ENCODE data around the gene TULP4.
"Not testable (repeated sequence)": the region's sequence is repeated elsewhere in the genome, so short reads cannot be mapped to it uniquely, and the experiment has no call there.

TULP4 gene

DNA sequence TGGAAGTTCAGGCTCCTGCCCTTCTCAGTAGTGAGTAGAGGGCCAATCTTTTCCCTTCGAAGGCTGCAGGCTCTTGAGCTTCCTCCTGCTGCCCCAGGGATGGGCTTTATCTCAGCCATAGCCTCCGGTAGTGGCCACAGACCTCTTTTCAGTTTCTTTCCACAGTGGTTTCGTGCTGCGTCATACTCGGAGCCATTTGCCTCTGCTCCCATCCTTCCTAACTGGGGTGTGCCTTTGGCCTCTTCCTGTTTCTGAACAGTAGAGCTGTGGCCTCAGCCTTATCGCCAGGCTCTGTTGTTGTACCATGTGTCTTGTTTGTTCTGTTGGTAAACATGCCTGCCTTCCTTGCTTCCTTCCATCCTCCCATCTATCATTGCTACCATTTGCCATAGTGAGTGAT lies 54.1 kb downstream of the TULP4 start:
- DNase-seq: no peak

DNA sequence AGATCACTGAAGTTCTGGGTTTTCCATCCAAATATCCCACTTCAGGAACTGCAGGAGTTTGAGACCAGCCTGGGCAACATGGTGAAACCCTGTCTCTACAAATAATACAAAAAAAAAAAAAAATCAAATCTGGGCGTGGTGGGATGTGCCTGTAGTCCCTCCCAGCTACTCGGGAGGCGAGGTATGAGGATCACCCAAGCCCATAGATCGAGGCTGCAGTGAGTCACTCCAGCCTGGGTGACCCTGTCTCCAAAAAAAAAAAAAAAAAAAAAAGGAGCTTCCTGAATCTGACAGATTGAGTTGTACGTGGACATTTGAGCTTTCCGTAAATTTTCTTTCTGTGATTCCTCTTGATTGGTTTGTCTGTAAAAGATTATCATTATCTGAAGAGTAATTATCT lies 55.6 kb downstream of the TULP4 start:
- DNase-seq: no peak

DNA sequence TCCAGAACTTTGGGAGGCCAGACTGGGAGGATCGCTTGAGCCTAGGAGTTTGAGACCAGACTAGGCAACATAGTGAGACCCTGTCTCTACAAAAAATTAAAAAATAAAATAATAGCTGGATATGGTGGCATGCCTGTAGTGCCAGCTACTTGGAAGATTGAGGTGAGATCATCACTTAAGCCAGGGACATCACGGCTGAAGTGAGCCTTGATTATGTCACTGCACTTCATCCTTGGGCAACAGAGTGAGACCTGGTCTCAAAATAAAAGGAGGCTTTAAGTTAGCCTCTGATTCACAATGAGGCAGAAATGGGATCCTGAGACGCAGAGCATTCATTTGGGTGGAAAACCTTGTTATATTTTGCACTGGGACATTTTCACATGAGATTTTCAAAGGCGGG lies 57.0 kb downstream of the TULP4 start:
- no peak for DNase-seq

DNA sequence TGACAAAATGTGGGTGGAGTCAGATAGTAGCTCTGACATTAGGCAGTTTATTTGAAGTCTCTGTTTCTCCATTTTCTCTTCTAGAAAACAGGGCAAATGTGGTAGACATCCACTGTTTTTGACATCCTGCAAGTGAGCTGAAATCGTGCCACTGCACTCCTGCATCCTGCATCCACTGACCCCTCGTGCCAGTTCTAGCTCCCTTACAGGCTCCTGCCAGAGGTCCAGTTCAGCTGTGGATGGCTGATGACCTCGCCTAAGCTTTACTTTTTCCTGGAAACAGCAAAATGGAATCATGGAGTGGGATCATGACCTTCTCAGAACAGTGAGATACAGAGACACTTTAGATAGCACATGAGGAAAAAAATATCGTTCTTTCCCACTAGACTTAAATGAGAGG lies 58.5 kb downstream of the TULP4 start:
- DNase-seq: no peak

GRCh38 chr6:158371261-158371660 lies 59.0 kb downstream of the TULP4 start:
- no peak for DNase-seq

DNA sequence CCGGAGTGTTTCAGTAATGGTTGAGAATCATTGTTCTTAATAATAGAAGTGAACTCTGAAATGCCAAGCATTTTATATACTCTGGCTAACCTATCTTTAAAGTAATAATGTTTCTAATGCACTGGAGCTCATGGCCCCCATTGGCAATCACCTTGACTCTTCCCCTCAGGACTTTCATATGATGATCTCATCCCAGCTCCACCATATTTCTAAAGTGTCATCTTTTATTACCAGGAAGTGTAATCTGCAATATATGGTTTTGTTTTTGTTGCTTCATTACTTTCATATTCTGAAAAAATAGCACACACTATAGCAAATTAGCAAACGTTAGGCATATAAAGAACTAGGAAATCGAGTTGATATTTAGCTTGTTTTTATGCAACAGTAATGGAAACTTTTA lies 60.3 kb downstream of the TULP4 start:
- no peak for DNase-seq

DNA sequence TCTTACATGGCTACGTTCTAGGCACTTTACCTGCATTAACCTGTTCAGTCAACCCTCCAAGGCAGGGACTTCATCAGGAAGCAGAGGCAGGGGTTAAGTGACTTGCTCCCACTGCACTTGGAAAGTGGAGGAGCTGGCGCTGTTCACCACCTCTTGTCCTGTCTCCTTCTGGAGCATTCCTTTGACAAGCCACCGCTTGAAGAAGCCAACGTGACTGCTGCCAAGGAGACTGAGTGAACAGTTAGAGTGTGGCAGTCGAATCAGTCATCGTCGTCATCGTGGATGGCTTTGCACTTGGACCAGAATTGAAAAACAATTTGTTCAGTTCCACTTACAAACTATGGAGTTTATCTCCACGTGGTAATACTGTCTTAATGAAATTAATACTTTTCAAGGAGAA lies 60.9 kb downstream of the TULP4 start:
- no peak for DNase-seq

GRCh38 chr6:158374020-158374419 lies 61.8 kb downstream of the TULP4 start:
- DNase-seq: no peak

GRCh38 chr6:158376631-158377081 lies 64.4 kb downstream of the TULP4 start:
- DNase-seq: no peak

DNA sequence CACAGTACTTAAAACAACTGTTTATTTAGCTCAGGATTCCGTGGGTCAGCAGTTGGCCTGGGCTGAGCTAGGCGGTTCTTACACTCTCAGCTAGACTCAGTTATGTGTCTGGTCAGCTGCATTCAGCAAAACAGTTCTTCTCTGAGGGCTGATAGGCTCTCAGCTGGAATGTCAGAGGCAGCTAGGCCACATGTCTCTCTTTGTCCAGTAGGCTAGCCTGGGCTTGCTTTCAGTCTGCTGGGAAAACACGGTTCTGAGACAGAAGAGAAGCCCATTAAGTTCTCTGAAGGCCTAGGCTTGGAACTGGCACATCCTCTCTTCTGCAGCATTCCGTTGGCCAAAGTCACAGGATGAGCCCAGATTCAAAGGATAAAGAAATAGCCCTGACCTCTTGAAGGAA lies 65.6 kb downstream of the TULP4 start:
- DNase-seq: no peak

GRCh38 chr6:158379336-158379735 lies 67.1 kb downstream of the TULP4 start:
- DNase-seq: no peak

DNA sequence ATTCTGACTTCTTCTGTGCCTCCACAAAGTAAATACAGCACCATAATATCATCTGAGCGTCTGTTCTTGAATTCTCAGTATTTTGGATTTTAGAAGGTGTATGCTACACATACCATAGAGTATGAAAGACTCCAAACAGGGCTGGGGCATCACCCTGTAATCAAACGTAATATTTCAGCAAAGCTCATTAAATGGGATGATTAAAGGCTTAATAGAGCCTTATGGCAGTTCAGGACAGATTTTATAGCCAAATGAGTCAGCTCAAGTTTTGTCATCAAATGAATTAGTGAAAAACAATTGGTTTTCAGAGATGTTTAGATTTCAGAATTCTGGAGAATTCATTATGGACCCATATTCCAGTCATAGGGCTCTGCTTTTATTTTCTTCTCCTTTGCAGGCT lies 68.9 kb downstream of the TULP4 start:
- no peak for DNase-seq

- no peak for DNase-seq
These were observed 70.2 kb downstream of the TULP4 start for GRCh38 chr6:158382491-158382890.

GRCh38 chr6:158383057-158383456 lies 70.8 kb downstream of the TULP4 start:
- DNase-seq: no peak

DNA sequence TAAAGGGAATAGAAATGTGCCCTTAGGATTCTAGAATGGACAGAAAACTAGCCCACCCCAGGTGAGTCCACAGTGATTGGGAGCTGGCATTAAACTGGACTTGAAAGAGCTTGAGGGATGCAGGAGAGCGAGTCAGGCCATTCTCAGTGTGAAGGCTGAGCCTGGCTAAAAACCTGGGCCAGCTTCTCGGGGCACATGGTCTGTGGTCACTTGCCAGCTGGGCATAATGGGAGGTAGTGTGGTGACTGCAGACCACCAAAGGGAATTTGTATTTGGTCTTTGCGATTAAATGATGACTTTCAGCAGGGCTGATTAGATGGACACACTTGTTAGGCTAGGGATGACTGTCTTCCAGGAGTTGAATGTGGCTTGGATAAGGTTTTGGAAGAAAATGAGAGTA lies 71.3 kb downstream of the TULP4 start:
- DNase-seq: no peak

DNA sequence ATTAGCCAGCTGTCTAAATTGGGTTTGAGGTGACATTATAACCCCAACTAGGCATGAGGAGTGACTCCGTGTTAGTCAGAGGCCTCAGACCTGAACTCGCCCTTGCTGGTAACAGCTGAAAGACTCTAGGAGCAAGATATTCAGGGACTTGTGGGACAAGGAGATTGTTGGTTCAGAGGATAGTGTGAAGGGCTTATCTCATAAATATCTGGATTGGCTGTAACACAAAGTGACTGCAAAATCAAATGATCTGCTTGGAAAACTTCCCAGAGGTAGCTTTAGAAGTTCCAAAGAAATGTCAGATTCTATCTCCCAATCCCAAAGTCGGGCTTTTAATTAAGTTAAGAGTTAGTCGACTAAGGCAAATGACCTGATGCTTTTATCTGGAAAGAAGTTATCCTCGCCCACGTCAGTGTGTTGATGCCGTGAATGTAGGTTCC lies 72.4 kb downstream of the TULP4 start:
- no peak for DNase-seq

GRCh38 chr6:158387036-158387435 lies 74.8 kb downstream of the TULP4 start:
- no peak for DNase-seq

- DNase-seq: no peak
These were observed 75.3 kb downstream of the TULP4 start for GRCh38 chr6:158387578-158387977.

DNA sequence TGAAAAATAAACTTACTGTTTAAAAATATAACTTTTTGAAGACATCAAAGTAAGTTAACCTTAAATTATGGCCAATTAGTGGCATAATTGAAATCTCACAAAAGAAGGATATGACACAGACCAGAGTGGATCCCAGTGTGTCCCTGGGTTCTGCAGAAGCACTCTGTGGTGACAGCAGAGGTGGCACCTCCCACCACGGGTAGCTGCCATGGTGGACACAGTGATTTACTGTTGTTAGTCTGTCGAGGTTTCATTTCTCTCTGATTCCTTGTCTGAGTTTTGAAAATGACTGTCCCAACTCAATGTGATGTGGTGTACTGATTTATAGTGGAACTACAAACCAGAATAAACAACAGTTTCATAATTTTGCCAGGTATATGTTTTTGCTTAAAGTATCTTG lies 76.5 kb downstream of the TULP4 start:
- DNase-seq: no peak

GRCh38 chr6:158389193-158389919 lies 77.1 kb downstream of the TULP4 start:
- no peak for DNase-seq

DNA sequence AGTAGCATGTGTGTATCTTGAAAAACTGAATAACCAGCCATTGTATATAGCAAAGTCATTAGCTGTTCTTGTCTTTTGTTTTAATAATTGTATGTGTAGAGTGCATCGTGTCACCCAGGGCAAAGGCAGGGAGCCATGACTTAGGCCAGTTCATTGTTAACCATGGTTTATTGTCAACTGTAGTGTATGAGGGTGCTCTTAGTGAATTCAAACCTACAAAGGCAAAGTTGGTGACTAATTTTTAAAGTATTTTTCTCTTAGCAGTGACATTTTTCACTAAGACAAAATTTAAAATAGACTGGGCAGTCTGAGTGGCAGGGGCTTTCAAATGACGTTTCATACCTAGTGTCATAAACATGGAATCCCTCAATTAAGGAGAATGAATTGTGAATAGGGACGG lies 79.0 kb downstream of the TULP4 start:
- no peak for DNase-seq

DNA sequence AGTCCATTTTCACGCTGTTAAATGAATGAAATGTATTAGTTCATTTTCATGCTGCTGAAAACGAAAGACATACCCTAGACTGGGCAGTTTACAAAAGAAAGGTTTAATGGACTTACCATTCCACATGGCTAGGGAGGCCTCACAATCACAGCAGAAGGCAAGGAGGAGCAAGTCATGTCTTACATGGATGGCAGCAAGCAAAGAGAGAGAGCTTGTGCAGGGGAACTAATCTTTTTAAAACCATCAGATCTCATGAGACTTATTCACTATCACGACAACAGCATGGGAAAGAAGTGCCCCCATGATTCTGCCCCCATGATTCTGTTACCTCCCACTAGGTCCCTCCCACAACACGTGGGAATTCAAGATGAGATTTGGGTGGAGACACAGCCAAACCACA lies 79.7 kb downstream of the TULP4 start:
- DNase-seq: not testable (repeated sequence)

DNA sequence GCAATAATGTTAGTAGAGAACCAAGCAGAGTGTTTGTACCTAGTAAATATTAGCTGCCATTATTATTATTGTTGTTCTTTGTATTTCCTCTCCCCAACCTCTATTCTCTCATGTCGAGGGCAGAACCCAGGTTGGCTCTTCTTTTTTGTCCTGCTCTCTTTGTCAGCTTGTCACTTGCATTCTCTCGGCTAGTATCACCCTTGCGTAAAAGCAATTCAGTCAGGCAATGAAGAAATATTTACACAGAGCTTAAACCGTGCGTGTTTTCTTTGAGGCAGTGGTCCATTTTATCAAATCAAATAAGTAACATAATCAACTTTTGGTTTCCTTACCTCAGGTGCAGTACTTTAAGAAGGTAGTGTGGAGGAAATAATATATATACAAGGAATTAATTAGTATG lies 83.9 kb downstream of the TULP4 start:
- no peak for DNase-seq

DNA sequence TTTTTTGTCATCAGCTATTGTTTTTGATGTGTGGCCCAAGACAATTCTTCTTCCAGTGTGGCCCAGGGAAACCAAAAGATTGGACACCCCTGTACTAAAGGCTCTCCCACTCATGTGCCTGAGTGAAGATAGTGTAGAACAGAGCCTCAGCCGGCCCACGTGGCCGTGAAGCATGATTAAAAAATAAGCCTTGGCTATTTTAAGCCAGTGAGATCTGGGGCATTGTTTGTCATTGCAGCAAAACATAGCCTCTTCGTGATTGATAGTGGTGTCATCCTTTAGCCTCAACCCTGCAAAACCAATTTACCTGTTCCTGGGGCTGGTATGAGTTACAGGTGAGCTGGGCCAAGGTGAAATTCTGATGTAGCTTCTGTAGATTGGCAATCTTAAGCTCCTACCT lies 85.3 kb downstream of the TULP4 start:
- no peak for DNase-seq

- no peak for DNase-seq
These were observed 86.2 kb downstream of the TULP4 start for GRCh38 chr6:158398252-158399024.
